ENCODE results near the gene TAF11. TPM values are rescaled to one million over a fixed set of nuclear protein-coding genes. Genes with fewer than 3 reads are reported as not detected.

TAF11 gene
- total RNA-seq, 1 experiment from 2014 or later = 32.9 TPM

- Histone ChIP-seq H3K9me3 (ENCODE audit: low read depth, low read length, poor library complexity, severe bottlenecking) (no peaks in the 10 kb centered on the region), H3K36me3 (ENCODE audit: insufficient read depth, low read length, poor library complexity, severe bottlenecking) (no peaks in the 10 kb centered on the region), H3K4me3 (ENCODE audit: low read depth, low read length, poor library complexity, severe bottlenecking) (no peak overlapping the region), H3K27ac (ENCODE audit: low read depth, low read length, poor library complexity, severe bottlenecking) (no peak overlapping the region), H3K4me1 (ENCODE audit: insufficient read depth, low read length, poor library complexity, severe bottlenecking) (peaks cover 5% of the 10 kb centered on the region), H3K27me3 (replicated peaks; ENCODE audit: insufficient read depth, low read depth, low read length, poor library complexity) (no peaks in the 10 kb centered on the region)
- intact Hi-C loops (cut with micrococcal nuclease; ENCODE audit: unreplicated experiment) = no loop called here
- POLR2A ChIA-PET (ENCODE audit: low non-redundant PET) = no interaction called here
- TF ChIP-seq EZH2 (IDR thresholded peaks at IDR 0.05; ENCODE audit: borderline replicate concordance, low read depth, low read length, poor library complexity, severe bottlenecking) = no peak
- TF ChIP-seq, protein P1, sequence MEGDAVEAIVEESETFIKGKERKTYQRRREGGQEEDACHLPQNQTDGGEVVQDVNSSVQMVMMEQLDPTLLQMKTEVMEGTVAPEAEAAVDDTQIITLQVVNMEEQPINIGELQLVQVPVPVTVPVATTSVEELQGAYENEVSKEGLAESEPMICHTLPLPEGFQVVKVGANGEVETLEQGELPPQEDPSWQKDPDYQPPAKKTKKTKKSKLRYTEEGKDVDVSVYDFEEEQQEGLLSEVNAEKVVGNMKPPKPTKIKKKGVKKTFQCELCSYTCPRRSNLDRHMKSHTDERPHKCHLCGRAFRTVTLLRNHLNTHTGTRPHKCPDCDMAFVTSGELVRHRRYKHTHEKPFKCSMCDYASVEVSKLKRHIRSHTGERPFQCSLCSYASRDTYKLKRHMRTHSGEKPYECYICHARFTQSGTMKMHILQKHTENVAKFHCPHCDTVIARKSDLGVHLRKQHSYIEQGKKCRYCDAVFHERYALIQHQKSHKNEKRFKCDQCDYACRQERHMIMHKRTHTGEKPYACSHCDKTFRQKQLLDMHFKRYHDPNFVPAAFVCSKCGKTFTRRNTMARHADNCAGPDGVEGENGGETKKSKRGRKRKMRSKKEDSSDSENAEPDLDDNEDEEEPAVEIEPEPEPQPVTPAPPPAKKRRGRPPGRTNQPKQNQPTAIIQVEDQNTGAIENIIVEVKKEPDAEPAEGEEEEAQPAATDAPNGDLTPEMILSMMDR (conservative IDR thresholded peaks at IDR 0.05; ENCODE audit: low read depth, low read length) = no peak
- no TSS peak for BruUV-seq (replicated peaks)
- CTCF ChIA-PET = no interaction called here
- DNase-seq (ENCODE audit: low spot score) = no peak
These were observed 6.9 kb upstream of the TAF11 start for GRCh38 chr6:34894693-34895092.

DNA sequence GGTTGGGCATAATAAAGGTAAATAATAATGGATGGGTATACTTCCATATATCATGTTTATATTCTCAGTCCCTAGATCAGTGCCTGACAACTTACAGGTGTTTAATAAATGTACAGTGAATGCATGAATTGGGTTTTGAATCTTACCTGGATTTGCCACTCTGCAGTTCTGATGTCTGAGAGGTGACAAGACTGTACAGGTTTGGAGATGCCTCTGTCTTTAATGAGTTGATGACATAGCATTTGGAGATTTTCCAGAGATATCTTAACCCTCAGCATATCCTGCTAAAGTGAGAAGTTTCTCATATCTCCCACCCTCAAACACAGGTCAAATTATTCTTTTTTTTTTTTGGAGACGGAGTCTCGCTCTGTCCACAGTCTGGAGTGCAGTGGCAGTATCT, 3.5 kb upstream of the TAF11 start:
- CTCF ChIA-PET = no interaction called here
- H3K9me3 ChIP-seq (ENCODE audit: low read depth, low read length, poor library complexity, severe bottlenecking) = no peaks in the 10 kb centered on the region
- POLR2A ChIA-PET (ENCODE audit: low non-redundant PET) = interaction anchor here (0.6 kb wide), 2 partner anchors 126 to 214 kb away, joined by 3 read pairs; no protein-coding TSS in a partner anchor
- DNase-seq (ENCODE audit: low spot score) = no peak
- no peaks in the 10 kb centered on the region for H3K27me3 ChIP-seq (replicated peaks; ENCODE audit: insufficient read depth, low read depth, low read length, poor library complexity)
- no peak overlapping the region for H3K4me3 ChIP-seq (ENCODE audit: low read depth, low read length, poor library complexity, severe bottlenecking)
- BruUV-seq (replicated peaks) = no TSS peak
- no peak overlapping the region for H3K27ac ChIP-seq (ENCODE audit: low read depth, low read length, poor library complexity, severe bottlenecking)
- TF ChIP-seq EZH2 (IDR thresholded peaks at IDR 0.05; ENCODE audit: borderline replicate concordance, low read depth, low read length, poor library complexity, severe bottlenecking) = no peak
- TF ChIP-seq, protein P1 (conservative IDR thresholded peaks at IDR 0.05; ENCODE audit: low read depth, low read length) = no peak
- intact Hi-C loops (cut with micrococcal nuclease; ENCODE audit: unreplicated experiment) = no loop called here
- H3K4me1 ChIP-seq (ENCODE audit: insufficient read depth, low read length, poor library complexity, severe bottlenecking) = peaks cover 8% of the 10 kb centered on the region
- H3K36me3 ChIP-seq (ENCODE audit: insufficient read depth, low read length, poor library complexity, severe bottlenecking) = no peaks in the 10 kb centered on the region

- Histone ChIP-seq H3K27me3 (replicated peaks; ENCODE audit: insufficient read depth, low read depth, low read length, poor library complexity) (no peaks in the 10 kb centered on the region), H3K4me3 (ENCODE audit: low read depth, low read length, poor library complexity, severe bottlenecking) (peak overlapping the region; percentile 76), H3K27ac (ENCODE audit: low read depth, low read length, poor library complexity, severe bottlenecking) (no peak overlapping the region), H3K4me1 (ENCODE audit: insufficient read depth, low read length, poor library complexity, severe bottlenecking) (peaks cover 8% of the 10 kb centered on the region), H3K36me3 (ENCODE audit: insufficient read depth, low read length, poor library complexity, severe bottlenecking) (no peaks in the 10 kb centered on the region), H3K9me3 (ENCODE audit: low read depth, low read length, poor library complexity, severe bottlenecking) (no peaks in the 10 kb centered on the region)
- CTCF ChIA-PET = no interaction called here
- POLR2A ChIA-PET (ENCODE audit: low non-redundant PET) = no interaction called here
- intact Hi-C loops (cut with micrococcal nuclease; ENCODE audit: unreplicated experiment) = no loop called here
- DNase-seq (ENCODE audit: low spot score) = no peak
- BruUV-seq (replicated peaks) = TSS peak; percentile 13
- TF ChIP-seq, protein P1 (conservative IDR thresholded peaks at IDR 0.05; ENCODE audit: low read depth, low read length) = no peak
- TF ChIP-seq EZH2 (IDR thresholded peaks at IDR 0.05; ENCODE audit: borderline replicate concordance, low read depth, low read length, poor library complexity, severe bottlenecking) = no peak
These were observed 2.7 kb upstream of the TAF11 start for GRCh38 chr6:34890533-34890925.

All from A673 (cell line).